GM18505 (cell line): ENCODE results near the gene CPLX4.

Experiments used
- ATAC-seq: cut with Tn5 transposase; IDR thresholded peaks from one replicate; pipeline ENCODE4 v1.9.1; 2021; ENCODE audit not compliant: unreplicated experiment
- POLR2A ChIP-seq: IDR thresholded peaks from 4 replicates; pipeline ENCODE4 v1.6.1; 2011; ENCODE audit warnings: borderline replicate concordance; ENCODE audit not compliant: insufficient read depth, insufficient read length; ENCODE audit errors: extremely low read depth

Gene CPLX4

DNA sequence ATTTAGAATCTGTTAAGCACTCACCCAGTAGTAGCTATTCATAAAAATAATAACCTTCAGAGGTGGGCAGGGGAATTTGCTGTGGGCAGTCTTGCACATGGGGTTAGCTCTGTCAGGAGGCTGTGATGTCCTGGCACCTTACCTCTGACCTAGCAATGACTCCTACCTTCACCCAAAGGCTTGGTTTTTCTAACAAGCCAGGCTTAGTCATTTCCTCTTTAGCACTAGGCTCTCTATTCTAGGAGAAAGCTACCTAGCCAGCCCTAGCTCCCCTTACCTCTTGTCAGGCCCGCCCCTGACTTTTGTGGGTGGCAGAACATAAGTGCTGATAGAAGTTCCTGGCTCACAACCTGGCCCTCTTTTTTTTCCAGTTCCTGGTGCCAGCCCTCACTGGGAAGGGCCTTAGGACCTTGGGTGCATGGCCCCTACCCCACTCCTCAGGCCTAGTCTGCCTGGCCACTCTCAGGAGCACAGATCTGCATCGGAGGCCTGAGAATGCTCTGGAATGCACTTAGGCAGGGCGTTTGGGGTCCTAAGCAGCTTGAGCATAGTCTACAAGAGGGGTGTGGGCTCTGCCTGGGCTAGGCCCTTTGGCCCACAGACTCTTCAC, 17.7 kb downstream of the CPLX4 start:
- no peak for TF ChIP-seq POLR2A
- no peak for ATAC-seq

DNA sequence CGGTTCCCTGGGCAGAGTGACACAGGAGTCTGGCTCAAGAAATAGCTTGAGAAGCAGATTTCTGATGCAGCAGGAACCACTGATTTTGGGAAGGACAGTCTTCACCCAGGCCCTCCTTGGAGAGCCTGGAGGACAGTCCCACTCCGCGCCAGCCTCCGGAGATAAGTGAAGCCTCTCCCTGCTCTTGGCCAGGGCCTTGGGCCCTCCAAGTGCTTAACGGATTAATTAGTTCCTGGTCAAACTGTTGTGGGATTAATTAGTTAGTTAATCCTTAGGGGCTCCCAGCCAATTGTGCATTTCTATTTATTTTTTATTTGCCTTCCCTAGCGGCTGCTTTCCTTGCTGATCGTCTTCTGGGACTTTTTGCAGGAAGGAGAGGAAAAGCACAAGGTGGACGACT, 19.6 kb downstream of the CPLX4 start:
- TF ChIP-seq POLR2A: no peak
- no peak for ATAC-seq

DNA sequence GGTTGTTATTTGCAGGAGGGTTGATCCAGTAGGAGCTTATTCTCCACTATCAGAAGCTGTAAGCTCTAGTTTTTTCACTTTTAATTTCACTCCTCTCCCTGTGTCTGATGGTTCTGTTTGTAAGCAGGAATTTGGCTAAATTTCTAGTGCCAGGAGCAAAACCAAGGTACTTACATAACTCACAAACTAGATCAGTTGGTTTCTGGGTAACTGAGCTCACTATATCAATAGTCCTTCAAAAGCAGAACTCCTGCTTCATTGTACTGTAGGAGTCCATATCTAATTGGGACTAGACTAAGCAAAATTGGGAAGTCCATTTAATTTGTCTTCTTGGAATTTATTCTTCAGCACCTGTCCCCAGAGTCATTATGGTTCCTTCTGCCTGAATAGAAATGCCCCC, 25.1 kb downstream of the CPLX4 start:
- no peak for ATAC-seq

DNA sequence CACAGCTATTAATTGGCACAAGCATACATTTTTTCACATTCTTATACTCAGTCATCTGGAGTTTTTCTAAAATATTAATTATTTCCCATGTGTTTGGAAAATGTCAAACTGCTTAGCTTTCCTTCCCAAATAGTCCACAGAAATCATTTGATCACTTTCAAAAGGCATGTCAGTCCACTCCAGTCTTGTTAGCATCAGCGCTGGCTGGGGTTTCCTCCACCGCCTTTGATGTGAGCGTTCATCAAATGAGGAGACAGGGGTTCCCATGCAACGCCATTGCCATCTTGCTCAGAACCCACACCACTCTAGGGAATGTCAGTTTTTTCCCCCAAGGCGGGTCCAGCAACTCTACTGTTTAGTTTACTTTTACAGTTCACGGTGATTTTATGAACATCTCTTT, 32.1 kb downstream of the CPLX4 start:
- TF ChIP-seq POLR2A: no peak
- no peak for ATAC-seq

More for the DNA sequence above, 25.1 kb downstream of the CPLX4 start:
- no peak for TF ChIP-seq POLR2A

DNA sequence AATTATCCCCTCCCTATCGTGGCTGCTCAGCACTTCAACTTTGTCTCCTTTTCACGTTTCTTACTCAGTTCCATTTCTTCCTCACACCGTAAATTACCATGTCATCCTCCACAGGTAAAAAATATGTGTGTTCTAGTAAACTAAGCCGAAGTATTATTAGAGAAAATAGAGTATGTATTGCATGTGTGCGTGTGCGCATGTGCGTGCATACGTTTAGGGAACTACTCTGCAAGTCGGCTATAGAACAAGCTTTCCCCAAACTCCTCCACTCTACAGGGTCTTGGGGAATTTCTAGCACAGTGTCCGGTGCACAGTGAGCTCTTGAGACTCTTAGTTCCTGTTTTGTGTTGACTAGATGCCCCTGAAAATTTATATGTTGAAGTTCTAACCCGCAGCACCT, 36.1 kb downstream of the CPLX4 start:
- no peak for TF ChIP-seq POLR2A
- ATAC-seq: no peak

DNA sequence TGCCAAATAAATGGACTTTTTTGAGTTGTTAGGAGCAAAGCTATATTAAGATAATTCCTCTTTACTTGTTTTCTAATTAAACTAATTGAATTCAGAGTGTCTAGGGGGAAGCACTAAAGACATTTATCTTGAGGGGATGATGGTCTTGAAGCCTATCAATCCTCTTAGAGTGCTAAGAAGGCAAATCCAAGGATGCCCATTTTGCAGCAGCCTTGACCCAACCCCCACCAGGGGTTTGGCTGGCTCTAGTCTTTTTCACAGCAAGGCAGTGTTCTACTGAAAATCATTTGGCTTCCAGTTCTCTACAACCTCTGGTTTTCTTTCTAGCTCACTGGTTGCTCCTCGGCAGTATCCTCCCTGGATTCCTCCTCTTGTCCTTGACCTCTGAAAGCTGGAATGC, 38.7 kb downstream of the CPLX4 start:
- ATAC-seq: no peak
- TF ChIP-seq POLR2A: no peak

DNA sequence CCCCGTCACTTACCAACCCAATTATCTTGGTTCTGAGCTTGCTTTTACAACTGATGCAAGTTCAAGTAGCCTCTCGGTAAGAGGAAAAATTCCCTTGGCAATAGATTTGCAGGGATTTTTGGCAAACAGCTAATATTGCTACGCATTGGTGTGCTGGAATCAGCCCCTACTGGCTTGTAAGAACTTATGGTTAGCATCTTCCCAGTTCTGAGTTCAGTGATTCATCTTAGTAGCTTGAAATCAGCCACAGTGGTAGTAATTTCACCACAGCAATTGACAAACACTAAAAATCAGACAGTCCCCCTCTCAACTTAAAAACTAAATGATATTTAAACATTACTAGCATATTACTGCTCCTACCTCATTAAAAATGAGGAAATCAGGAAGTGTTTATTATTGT, 39.3 kb downstream of the CPLX4 start:
- no peak for ATAC-seq
- TF ChIP-seq POLR2A: no peak

DNA sequence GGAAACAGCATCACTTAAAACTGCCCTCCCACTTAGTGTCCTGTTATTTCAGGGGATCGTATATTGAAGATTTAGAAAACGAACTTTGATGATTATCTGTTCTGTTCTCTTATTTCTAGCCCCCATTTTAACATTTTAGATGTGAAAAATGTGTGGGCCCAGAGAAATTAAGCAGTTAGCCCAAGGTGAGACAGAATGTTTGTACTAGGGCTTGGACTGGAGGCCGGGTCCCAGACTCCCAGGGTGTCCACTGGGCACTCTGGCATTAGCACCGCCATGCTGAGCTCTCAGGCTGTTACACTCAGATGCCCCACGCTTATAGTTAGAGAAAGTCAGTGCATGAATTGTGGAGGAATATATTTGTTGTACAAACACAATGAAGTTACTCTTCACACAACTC, 39.7 kb downstream of the CPLX4 start:
- no peak for TF ChIP-seq POLR2A
- no peak for ATAC-seq

DNA sequence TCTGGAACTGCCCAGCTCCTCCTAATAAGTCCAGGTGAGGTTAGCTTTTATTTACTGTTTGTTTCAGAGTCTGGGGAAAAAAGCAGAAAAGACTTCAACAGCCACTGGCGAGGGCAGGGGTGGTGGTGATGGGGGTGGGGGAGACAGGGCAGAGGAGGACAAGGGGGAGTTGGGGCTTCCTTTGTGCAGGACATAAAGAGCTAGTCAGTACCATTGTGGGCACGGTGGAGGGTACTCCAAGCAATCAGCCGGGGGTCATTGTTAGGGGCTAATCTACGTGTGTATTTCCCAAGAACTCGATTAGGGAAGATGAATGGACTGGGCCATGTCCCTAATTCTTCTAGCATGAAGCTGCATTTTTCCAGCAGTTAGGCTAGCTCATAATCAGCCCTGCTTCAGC, 42.4 kb downstream of the CPLX4 start:
- TF ChIP-seq POLR2A: no peak
- no peak for ATAC-seq

DNA sequence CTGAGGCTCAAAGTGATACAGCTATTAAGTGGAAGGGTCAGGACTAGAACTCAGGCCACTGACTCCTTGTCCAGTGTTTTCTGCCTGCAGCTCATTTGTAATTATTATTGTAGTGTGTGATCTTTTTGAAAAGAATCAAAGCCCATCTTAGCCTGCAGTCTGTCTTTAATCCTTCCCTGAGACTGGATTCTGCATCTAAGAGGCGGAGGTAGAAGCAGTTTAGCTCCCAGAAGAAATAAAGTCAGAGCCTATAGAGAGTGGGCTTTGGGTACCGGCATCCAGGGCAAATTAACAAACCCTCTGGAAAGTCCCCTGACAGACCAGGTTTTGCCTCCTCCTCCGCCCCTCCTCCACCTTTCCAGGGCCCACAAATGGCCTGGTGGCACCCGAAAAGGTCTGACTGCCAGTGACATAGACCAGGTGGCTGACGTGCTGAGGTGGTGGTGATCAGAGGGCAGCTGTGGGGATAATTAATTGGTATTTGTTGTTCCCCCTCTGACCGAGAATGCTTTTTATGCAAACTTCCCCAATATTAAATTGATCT, 43.0 kb downstream of the CPLX4 start:
- ATAC-seq: no peak
- TF ChIP-seq POLR2A: no peak

DNA sequence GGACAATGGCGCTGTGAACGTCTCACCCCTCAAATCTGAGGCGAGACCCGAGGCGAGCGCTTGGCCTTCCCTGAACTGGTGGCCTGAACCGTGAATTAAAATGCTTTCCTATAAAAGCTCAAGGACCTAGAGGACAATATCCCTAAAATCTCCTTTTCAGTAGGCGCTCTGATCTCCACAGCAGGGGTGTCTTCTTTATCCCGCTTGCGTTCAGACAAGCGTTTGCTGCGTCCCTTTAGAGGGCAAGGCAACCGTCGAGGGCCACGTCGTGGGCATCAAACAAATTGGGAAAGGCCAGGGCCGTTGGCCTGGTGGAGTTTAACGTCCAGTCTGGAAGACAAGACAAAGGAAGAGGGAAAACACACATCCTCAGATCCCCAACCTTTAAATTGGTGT, 43.9 kb downstream of the CPLX4 start:
- no peak for ATAC-seq

DNA sequence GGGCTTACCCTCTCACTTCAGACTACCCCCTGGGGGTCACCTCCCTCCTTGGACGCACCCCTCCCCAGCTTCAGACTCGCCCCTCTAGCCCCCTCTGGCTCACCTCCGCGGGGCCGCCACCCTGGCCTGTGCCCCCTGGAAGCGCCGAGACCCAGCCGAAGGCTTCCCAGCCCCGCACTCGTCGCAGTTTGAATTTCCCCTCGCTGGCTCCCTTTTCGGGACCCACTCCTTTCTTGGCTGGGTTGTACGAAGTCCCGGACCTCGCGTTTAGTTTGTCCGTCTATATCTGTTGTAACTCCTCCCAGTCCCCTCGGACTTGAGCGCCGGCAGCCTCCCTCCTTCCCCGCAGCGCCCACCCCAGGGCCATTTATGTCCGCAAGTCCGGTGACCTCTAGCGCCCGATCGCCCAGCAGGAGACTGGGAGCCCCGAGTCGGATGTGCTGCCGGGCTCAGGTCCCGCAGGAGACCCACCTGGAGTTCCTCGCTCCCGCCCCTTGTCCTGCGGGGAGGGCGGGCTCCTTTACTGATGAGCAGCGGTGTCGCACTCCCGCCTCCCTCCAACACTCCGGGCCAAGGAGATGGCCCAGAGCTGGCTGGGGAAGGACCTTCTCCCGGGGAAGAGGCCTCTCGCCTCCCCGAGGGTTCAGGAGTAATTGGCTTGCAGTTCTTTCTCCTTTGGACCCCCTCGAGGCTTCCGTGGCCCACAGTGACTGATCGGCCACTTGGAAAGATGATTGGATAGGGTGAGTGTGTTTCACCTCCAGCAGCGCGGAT, 44.5 kb downstream of the CPLX4 start:
- no peak for TF ChIP-seq POLR2A
- no peak for ATAC-seq

More for the DNA sequence above, 43.9 kb downstream of the CPLX4 start:
- no peak for TF ChIP-seq POLR2A

DNA sequence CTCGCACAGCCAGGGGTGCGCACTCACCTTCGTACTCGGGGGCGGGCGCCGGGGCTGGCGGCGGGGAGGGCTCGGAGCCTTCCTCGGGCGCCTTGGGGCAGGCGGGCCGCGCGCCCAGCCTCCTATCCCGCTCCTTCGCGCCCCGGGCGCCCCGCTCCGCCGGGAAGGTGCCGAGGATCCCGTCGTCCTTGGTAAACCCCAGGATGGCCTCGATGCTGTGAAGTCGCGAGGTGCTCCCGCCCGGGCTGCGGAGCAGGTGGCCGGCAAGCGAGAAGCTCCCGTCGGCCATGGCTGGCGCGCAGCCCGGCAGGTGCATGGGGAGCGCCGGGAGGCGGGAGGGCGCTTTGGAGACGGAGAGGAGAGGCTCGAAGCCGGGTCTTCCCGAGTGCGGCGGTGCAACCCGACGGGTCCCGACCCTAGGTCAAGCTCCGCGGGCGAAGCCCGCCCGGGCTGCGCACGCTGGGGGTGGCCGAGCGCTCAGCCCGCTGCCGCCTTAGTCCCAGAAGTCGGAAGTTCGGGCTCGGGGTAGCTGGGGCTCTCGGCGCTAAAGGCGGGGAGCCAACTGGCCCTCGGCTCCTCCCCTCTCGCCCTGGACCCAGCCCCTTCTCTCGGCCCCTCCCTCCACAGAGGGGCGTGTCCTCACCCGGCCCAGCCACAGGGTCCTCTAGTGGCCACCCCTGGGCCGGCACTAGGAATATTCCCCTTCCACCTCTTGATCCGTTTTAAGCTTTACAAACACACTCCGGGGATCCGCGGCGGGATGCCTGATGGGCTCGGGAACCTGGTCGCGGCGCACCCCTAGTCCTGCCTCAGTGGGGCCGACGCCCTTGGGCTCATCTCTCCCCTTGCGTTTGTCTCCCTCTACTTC, 45.3 kb downstream of the CPLX4 start, which contains the start of gene RAX:
Gene RAX, minus strand, starts transcription at position 564 of the 868 bp plus-strand sequence. Its CDS starts 248 bp downstream, at position 316.
- no peak for TF ChIP-seq POLR2A
- ATAC-seq: no peak
